SK-N-SH (cell line): ENCODE measurements around the gene FYB1. TPM values are rescaled to one million over a fixed set of nuclear protein-coding genes. Genes with fewer than 3 reads are reported as not detected.

Source experiments
- CTCF ChIA-PET: fragments of 300-600, 350-600 bp; formaldehyde crosslinking; extraction: SDS; loops from one replicate; lab custom pipeline; 2021; lab: Yijun Ruan, JAX
- POLR2A ChIA-PET: fragments of 350-600 bp; sonication (Branson Sonifier 250); formaldehyde crosslinking; extraction: SDS; loops from one replicate; lab custom pipeline; 2020; ENCODE audit warnings: antibody characterized with exemption, inconsistent platforms; lab: Yijun Ruan, JAX
- DNase-seq: peaks from one replicate; pipeline ENCODE4 v3.0.0; 2012
- H2AFZ ChIP-seq: fragments of 200-600 bp; sonication (generic); 2 replicates; pipeline ENCODE4 v1.8.1; 2016; ENCODE audit warnings: antibody characterized with exemption, mild to moderate bottlenecking, low read depth
- H3F3A ChIP-seq: fragments of 200-600 bp; sonication (generic); replicated peaks from 2 replicates; pipeline ENCODE3; 2016; ENCODE audit warnings: antibody characterized with exemption, mild to moderate bottlenecking; ENCODE audit not compliant: insufficient read depth
- H3K27ac ChIP-seq, 2 experiments: fragments of 200-500 bp in 1 of 2; fragments of 200-600 bp in 1 of 2; sonication (Bioruptor generic) in 1 of 2; sonication (generic), shearing (Covaris generic) in 1 of 2; 2 replicates each; pipeline versions ENCODE4 v1.5.1 to v1.6.1; 2014 to 2016; ENCODE audit warnings: low read depth in 2 of 2, inconsistent platforms in 1 of 2, low read length in 1 of 2, mild to moderate bottlenecking in 1 of 2, mixed read lengths in 1 of 2
- H3K27me3 ChIP-seq: fragments of 200-600 bp; sonication (generic), shearing (Covaris generic); 2 replicates; pipeline ENCODE4 v1.6.1; 2016; ENCODE audit warnings: mixed run types; ENCODE audit not compliant: insufficient read depth
- H3K36me3 ChIP-seq, 2 experiments: fragments of 200-500 bp in 1 of 2; fragments of 200-600 bp in 1 of 2; sonication (Bioruptor generic) in 1 of 2; sonication (generic) in 1 of 2; replicated peaks in 1 of 2; 2 replicates each; pipeline versions ENCODE3 to v1.5.1; 2014 to 2016; ENCODE audit warnings: low read length in 1 of 2, mild to moderate bottlenecking in 1 of 2; ENCODE audit not compliant: insufficient read depth in 2 of 2, control insufficient read depth in 1 of 2
- H3K4me1 ChIP-seq, 2 experiments: fragments of 200-500 bp in 1 of 2; fragments of 200-600 bp in 1 of 2; sonication (Bioruptor generic) in 1 of 2; sonication (generic), shearing (Covaris generic) in 1 of 2; 2 replicates each; pipeline versions ENCODE4 v1.5.1 to v1.6.1; 2014 to 2016; ENCODE audit warnings: low read depth in 1 of 2, low read length in 1 of 2, mixed run types in 1 of 2; ENCODE audit not compliant: insufficient read depth in 2 of 2, control insufficient read depth in 1 of 2
- H3K4me2 ChIP-seq: fragments of 200-600 bp; sonication (generic), shearing (Covaris generic); 2 replicates; pipeline ENCODE4 v1.6.1; 2017; ENCODE audit warnings: mixed run types
- H3K4me3 ChIP-seq, 2 experiments: fragments of 200-500 bp in 1 of 2; fragments of 200-600 bp in 1 of 2; sonication (Bioruptor generic) in 1 of 2; sonication (generic), shearing (Covaris generic) in 1 of 2; 2 replicates each; pipeline versions ENCODE4 v1.5.1 to v1.8.1; 2014 to 2016; ENCODE audit warnings: low read depth in 2 of 2, inconsistent platforms in 1 of 2, low read length in 1 of 2, mild to moderate bottlenecking in 1 of 2, mixed read lengths in 1 of 2, moderate library complexity in 1 of 2
- H3K79me2 ChIP-seq: fragments of 200-600 bp; sonication (generic); 2 replicates; pipeline ENCODE4 v1.8.1; 2017; ENCODE audit warnings: mild to moderate bottlenecking; ENCODE audit not compliant: insufficient read depth
- H3K9ac ChIP-seq: fragments of 200-600 bp; sonication (generic); 2 replicates; pipeline ENCODE4 v1.6.1; 2017; ENCODE audit warnings: mixed run types
- H3K9me2 ChIP-seq: fragments of 200-600 bp; sonication (generic); 2 replicates; pipeline ENCODE4 v1.6.1; 2017; ENCODE audit warnings: mixed run types
- H3K9me3 ChIP-seq: fragments of 200-600 bp; sonication (generic); 2 replicates; pipeline ENCODE4 v1.6.1; 2017; ENCODE audit warnings: mixed run types, mild to moderate bottlenecking, moderate library complexity
- H4K20me1 ChIP-seq: fragments of 200-600 bp; sonication (generic); 2 replicates; pipeline ENCODE4 v1.6.1; 2017; ENCODE audit warnings: mild to moderate bottlenecking, mixed run types; ENCODE audit not compliant: insufficient read depth
- CTCF ChIP-seq: fragments of 200-600 bp; sonication (generic); IDR thresholded peaks from 2 replicates; pipeline ENCODE4 v1.6.1; 2017; ENCODE audit warnings: antibody characterized with exemption, mild to moderate bottlenecking, moderate library complexity
- EZH2phosphoT487 ChIP-seq: fragments of 200-600 bp; sonication (generic); IDR thresholded peaks from 2 replicates; pipeline ENCODE4 v1.6.1; 2017; ENCODE audit warnings: low read depth, mixed run types, mild to moderate bottlenecking, antibody characterized with exemption, moderate library complexity, borderline replicate concordance
- FOSL2 ChIP-seq: IDR thresholded peaks from 2 replicates; pipeline ENCODE4 v1.4.0; 2012; ENCODE audit warnings: low read depth, mild to moderate bottlenecking, moderate library complexity, borderline replicate concordance
- JUND ChIP-seq: IDR thresholded peaks from 2 replicates; pipeline ENCODE4 v1.4.0; 2012
- MAX ChIP-seq: IDR thresholded peaks from 2 replicates; pipeline ENCODE4 v1.4.0; 2012; ENCODE audit warnings: low read depth
- MXI1 ChIP-seq: IDR thresholded peaks from 2 replicates; pipeline ENCODE4 v1.6.1; 2012; ENCODE audit warnings: mild to moderate bottlenecking, low read depth, low read length, improper control_type of control experiment
- PBX3 ChIP-seq: IDR thresholded peaks from 2 replicates; pipeline ENCODE4; 2012
- RAD21 ChIP-seq: IDR thresholded peaks from 2 replicates; pipeline ENCODE4 v1.6.1; 2012; ENCODE audit warnings: mild to moderate bottlenecking, low read length
- RCOR1 ChIP-seq: fragments of 150-350 bp; IDR thresholded peaks from 2 replicates; pipeline ENCODE4 v1.6.1; 2017; ENCODE audit warnings: antibody characterized with exemption, low read length
- RFX5 ChIP-seq: IDR thresholded peaks from 2 replicates; pipeline ENCODE4 v1.6.1; 2012; ENCODE audit warnings: mild to moderate bottlenecking, improper control_type of control experiment, low read length
- TAF1 ChIP-seq: IDR thresholded peaks from 2 replicates; pipeline ENCODE4 v1.6.1; 2012; ENCODE audit warnings: low read depth, mild to moderate bottlenecking, low read length, moderate library complexity, borderline replicate concordance
- TCF12 ChIP-seq: IDR thresholded peaks from 2 replicates; pipeline ENCODE4 v1.4.0; 2012
- TEAD4 ChIP-seq: IDR thresholded peaks from 2 replicates; pipeline ENCODE4 v1.4.0; 2012; ENCODE audit warnings: mild to moderate bottlenecking, borderline replicate concordance; ENCODE audit not compliant: insufficient read depth
- USF1 ChIP-seq: IDR thresholded peaks from 2 replicates; pipeline ENCODE4 v1.4.0; 2012; ENCODE audit warnings: low read depth, borderline replicate concordance
- ZBTB33 ChIP-seq: IDR thresholded peaks from 2 replicates; pipeline ENCODE4 v1.4.0; 2012; ENCODE audit warnings: low read depth, borderline replicate concordance
- WGBS: methylation state at CpG from one replicate; pipeline ENCODE4 v1.1.6; 2017; ENCODE audit warnings: low lambda C conversion rate; 5-methylcytosine and 5-hydroxymethylcytosine counted together
- polyA plus RNA-seq, 3 experiments: library from polyadenylated mRNA; depleted of rRNA; stranded (reverse); fragments of >200 nt; gene quantifications; 2 replicates each; pipeline ENCODE4 v1.2.3, GENCODE V29; 2012

FYB1 gene
- polyA plus RNA-seq, 1 of the 3 experiments (the other 2 are of a cell fraction) = not detected

- Histone ChIP-seq H3K4me3 (no peak overlapping the region), H3K79me2 (no peaks in the 10 kb centered on the region), H3K9me3 (0 out of 2 replicates have a peak, but pooled peaks cover 5% of the 10 kb centered on the region), H2AFZ (no peak overlapping the region), H3K27ac (peak overlapping the region in 1 of 2 experiments; percentile 33; a peak in 1 of 4 replicates), H3K36me3 (no peaks in the 10 kb centered on the region), H3K9me2 (no peaks in the 10 kb centered on the region), H3K9ac (no peak overlapping the region), H3F3A (peaks cover 6% of the 10 kb centered on the region), H3K4me2 (no peak overlapping the region), H3K4me1 (peaks cover 0 to 12% of the 10 kb centered on the region in 2 experiments; a peak in 1 of 4 replicates), H3K27me3 (no peaks in the 10 kb centered on the region), H4K20me1 (no peaks in the 10 kb centered on the region)
- POLR2A ChIA-PET = no interaction called here
- WGBS = 4% methylated on average over 1 of the region's 1 CpG
- DNase-seq = no peak
- CTCF ChIA-PET = no interaction called here
- TF ChIP-seq TAF1 (no peak), RAD21 (no peak), MAX (no peak)
- TF ChIP-seq, all 33 proteins: peak for 0
Measured at GRCh38 chr5:39093352-39093751, 126.0 kb downstream of the FYB1 start.

- Histone ChIP-seq H3K9ac (no peak overlapping the region), H4K20me1 (no peaks in the 10 kb centered on the region), H3K79me2 (no peaks in the 10 kb centered on the region), H2AFZ (0 out of 2 replicates have a peak overlapping the region, but pooled peaks have one; percentile 19)
- DNase-seq = no peak
- POLR2A ChIA-PET = no interaction called here
- TF ChIP-seq RFX5 (no peak), TEAD4 (no peak), TAF1 (no peak), MXI1 (no peak), TCF12 (peak; percentile 46), PBX3 (peak; percentile 57; the same call in 1 of the 2 replicates), EZH2phosphoT487 (no peak), FOSL2 (peak; percentile 46; the same call in 1 of the 2 replicates), CTCF (no peak), JUND (peak; percentile 43; the same call in 1 of the 2 replicates), RCOR1 (no peak), USF1 (no peak), ZBTB33 (no peak)
- TF ChIP-seq, all 33 proteins: peak for 4
- H3K27ac ChIP-seq = peak overlapping the region in 1 of 2 experiments; percentile 33; a peak in 1 of 4 replicates
- no peaks in the 10 kb centered on the region for H3K9me2 ChIP-seq
- peaks cover 6% of the 10 kb centered on the region for H3F3A ChIP-seq
- H3K4me1 ChIP-seq = peaks cover 0 to 12% of the 10 kb centered on the region in 2 experiments; a peak in 1 of 4 replicates
- no peaks in the 10 kb centered on the region for H3K27me3 ChIP-seq
- H3K4me3 ChIP-seq = no peak overlapping the region
- 22% methylated on average over 4 of the region's 4 CpGs for WGBS
- CTCF ChIA-PET = interaction anchor here (1.0 to 1.1 kb wide), 2 partner anchors 12 to 19 kb away, joined by 3 to 5 read pairs; no protein-coding TSS in a partner anchor
- no peak overlapping the region for H3K4me2 ChIP-seq
- 0 out of 2 replicates have a peak, but pooled peaks cover 5% of the 10 kb centered on the region for H3K9me3 ChIP-seq
- H3K36me3 ChIP-seq = no peaks in the 10 kb centered on the region
Measured at GRCh38 chr5:39092581-39093351, 126.6 kb downstream of the FYB1 start.
